Stimulated activated CD8-positive, alpha-beta memory T cell treated with anti-CD3 and anti-CD28 coated beads, Interleukin-4, amount 100 ng/mL, for 24 hours (primary cell): ENCODE measurements around the gene CREB1.
"Not testable (repeated sequence)": the region's sequence is repeated elsewhere in the genome, so short reads cannot be mapped to it uniquely, and the experiment has no call there.

ENCODE experiments used
- DNase-seq: peaks from one replicate; pipeline ENCODE4 v3.0.0-alpha.2; 2020; ENCODE audit warnings: low read depth

Gene CREB1

DNA sequence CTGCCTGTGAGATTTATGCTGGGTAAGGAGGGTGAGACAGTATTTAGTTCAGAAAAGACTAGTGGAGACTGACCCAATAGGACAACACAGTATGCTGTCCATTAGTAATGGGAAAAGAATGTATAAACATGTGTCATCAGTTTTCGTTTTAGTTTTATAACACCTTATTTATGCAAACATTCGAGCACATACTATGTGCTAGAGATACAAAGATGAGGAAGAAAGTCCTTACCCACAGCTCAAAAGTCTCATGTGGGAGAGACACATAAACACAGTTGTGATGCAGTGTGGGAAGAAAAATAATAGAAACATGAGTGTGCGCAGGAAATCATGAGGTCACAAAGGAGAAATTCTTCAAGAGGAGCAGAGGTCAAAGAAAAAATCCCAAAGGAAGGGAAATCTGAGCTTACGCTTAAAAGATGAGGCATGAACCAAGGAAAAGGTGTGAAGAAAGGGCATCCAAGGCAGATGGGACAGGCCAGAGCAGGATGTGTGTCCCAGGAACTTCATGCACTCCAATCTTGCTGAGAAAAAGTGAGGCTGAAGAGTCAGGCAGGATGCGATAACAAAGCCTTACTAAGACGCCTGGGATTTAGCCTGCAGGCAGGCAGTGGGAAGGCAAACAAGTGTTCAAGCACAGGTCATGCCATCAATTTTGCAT is 87.4 kb downstream of the CREB1 start:
- DNase-seq: no peak

DNA sequence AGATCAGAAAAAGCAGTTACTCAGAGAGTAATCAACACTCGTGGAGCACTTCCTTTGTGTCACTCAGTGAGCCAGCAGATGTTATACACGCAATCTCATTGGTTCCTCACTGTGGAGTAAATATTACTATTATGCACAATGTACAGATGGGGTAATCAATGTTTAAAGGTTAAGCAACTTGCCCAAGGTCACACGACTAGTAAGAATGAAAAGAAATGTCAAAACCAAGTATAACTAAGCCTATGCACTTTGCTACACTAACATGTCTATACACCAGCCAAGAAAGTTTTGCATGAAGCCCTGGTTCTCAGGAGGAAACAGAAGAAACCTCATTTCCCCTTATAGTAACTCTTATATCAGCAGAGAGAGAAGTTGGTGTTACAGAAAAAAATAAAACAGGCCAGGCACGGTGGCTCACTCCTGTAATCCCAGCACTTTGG is 90.0 kb downstream of the CREB1 start:
- no peak for DNase-seq

DNA sequence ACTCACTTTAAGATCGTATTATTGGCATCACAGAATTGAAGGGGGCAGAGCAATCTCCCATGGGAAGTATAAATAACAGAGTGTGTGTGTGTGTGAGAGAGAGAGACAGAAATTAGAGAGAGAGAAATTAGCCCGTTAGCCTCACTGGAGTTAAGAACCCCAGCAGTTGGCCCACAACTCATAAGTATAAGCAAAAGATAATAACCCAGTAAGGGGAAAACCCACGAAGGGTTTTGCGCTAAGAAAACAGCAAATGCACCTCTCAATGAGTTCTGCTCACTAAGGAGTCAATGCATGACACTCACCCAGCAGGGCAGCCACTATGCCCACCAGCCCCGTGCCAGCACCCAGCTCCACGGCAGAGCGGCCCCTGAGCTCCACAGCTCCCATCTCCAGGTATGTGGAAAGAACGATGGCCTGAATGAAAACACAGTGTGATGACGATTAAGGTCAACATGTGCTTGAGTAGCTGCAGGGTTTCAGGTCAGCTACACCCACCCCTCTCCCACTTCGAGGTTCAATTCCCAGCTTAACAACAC is 91.8 kb downstream of the CREB1 start:
- DNase-seq: no peak

DNA sequence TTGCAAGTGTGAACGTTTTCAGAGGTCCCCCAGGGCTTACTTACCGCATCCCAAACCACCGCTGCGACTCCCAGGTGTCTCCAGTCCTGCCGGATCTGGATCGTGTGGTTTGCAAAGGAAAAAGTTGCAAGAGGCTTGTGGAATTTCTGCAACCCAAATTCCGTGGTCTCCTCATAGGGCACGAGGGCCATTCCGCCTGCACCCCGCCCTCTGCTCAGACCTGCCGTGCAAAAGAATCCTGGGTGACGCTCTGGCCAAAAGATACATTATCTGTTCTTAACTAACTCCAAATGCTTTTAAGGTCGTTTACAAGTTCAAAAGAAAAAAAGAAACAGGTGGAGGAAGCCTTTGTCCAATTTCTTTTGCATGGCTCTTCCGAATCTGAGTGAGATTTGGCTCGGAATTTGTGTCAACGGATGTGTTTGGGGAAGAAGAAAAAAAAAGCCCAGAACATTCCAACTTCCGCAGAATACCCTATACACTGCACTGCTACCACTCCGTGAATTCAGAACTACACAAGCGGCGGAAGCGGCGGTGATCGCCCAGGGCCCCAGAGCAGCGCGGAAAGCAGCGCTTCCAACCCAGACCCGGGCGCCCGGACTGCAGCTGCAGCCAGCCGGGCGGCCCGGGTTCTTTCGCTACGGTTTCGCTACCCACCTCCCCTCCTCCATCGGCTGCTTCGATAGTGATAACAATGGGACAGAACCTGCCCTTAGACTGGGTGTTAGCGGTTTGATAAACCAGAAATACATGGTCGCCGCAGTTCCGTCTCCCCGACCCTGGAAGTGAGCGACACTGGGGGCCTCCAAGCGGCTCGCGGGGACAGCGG is 94.6 kb downstream of the CREB1 start:
- peak; percentile 56 for DNase-seq

DNA sequence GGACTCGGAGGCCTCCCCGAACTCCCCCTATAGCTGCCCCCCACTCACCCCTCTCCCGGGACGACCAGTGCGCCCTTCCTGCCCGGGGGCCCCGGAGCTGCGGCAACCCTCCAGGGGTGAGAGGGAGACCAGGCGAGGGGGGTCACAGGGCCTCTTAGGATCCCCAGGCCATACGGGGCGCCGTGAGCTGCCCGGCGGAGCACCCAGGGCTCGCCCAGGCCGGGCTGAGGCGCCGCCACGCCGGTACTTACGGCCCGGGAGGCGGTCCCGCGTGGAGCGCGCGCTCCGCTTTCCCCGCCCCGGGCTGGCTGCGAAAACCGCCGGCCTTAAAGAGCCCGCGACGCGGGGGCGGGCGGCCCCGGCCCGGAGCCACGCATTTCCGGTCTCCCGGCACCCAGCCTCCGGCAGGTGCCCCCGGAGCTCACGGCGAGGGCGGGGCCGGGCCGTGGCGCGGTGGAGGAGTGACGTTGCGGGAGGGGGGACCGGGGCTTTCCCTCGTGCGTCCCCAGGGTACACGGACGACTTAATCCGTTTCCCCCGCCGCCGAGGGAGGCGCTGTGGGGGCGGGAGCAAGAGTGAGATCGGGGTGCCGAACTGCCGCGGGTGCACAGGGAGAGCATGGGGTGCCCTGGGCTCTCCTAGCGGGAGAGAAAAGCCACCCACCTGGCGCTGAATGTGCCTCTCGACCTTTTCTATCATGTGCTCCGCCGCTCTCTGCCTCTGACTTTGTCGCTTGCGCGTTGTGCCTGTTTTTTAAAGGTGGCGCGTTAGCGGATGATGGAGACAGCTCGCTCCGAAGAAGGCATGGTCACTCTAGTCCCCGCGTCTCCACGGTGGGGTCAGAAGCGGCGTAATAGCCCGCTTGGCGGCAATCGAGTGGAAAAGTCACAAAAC is 95.5 kb downstream of the CREB1 start, which contains the start of gene METTL21A:
Gene METTL21A (minus strand): TSS at position 381 of the 894 bp plus-strand sequence. CDS start 1,019 bp downstream, outside the sequence.
- peak; percentile 91 for DNase-seq

DNA sequence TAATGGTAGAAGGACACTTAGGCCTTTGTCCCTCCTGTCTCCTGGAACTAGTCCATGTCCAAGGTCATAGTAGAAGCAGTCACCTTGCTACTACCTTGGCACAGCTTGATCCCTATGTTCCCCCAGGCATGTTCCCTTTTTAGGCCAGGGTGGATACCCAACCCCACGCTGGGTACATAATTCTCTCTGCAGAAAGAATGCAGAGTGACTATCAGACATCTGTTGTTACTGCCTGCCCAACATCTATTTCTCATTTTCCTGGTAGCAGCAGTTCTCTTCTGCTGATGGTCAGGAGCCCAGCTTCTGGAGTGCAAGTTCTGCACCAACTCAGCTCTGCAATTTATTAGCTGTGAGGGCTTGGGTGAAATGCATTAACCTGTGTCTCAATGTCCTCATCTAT is 99.8 kb downstream of the CREB1 start:
- no peak for DNase-seq

DNA sequence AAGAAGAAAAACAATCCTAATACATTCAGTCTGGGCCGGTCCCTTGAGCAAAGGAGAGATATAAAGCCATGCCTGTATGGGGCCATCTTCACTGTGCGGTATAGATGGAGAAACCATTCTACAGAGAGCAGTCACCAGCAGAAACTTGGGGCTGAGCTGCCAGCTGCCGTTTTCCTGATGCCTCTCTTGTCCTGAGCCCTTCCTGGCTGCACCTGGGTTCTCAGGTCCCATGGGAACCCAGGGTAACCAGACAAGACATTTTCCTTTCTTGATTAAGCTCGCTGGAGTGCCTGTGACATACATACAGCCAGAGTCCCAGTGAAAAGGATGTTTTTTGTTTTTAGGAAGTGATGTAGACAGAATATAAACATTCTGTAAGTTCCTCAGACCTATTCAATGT is 100.7 kb downstream of the CREB1 start:
- no peak for DNase-seq

DNA sequence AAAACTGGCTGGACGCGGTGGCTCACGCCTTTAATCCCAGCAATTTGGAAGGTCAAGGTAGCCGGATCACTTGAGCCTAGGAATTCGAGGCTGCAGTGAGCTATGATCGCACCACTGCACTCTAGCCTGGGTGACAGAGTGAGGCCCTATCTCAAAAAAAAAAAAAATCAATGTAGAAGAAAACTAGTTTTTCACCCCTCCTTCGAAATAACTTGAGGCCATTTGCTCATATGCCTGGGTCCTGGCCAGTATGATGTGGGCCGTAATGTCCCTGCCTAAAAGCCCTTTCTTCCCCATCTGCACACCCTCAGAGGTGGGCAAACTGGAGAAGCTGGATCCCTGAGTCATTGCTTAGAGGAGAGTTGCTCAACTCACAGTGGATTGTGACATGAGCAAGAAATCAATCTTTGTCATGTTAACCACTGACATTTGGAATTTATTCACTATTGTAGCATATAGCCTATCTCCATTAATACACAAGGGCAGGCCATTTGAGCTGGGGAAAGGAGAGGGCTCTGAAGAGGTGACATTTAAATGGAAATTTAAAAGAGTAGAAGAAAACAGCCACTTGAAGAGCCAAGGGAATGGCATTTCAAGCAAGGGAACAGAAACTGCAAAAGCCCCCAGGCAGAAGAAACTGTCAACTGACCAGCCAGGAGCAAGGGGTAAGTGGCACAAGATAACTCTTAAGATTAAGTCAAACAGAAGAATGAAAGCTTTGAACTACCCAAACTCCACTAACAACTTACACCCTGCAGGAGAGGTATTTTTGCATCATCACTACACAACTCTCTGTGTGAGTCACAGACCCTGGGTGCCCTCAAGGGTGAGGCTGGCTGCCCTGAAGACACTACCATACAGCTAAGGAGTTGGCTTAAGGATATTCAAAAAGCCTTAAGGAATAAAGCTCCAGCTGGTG is 103.1 kb downstream of the CREB1 start:
- DNase-seq: no peak

DNA sequence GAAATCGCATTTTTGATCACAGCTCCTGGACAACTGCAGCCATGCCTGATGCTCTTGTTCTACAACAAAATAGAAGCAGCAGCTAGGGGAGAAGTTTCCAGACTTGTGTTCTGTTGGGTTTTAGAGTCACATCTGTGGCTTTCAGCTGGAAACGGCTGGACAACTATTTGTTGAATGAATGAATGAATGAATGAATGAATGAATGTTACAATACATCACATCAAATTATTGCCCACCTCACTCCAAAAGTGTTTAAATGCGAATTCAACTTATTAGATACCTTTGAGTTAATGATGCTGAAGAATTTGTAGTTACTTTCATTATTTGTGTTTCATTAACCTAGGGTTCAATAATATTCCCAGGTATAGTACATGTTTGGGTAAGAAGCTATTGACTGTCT is 103.9 kb downstream of the CREB1 start:
- DNase-seq: no peak

DNA sequence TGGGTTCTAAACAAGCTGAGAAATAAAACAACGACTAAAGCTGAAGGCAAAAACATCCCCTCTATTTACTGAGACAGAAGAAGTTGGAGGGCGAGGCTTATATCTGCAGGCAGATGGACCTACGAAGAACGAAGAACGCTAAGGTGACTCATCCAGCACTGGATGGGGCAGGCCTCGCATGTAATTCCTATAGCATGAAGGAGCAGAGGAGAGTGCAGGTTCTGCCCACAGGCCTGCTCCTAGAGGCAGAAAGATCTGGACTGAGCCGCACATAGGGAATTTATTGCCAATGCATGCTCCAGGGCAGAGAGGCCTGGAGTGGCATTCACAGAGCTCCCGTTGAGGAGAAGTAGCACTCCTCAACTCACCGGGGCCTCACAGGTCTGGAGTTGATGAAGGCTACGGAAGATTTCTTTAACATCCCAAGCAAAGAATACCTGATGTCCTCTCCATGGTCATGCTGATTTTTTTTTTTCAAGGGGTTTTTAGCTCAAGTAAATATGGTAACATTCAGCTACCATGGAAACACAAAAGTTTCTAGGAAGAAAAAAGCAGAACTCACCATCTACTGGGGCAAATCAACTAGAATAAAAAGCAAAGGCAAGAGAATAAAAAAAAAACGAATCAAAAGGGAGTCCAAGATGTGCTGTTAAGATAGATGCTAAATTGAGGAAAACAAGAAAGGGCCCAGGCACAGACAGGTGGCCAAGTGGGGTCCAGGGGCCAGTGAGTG is 105.9 kb downstream of the CREB1 start:
- no peak for DNase-seq

DNA sequence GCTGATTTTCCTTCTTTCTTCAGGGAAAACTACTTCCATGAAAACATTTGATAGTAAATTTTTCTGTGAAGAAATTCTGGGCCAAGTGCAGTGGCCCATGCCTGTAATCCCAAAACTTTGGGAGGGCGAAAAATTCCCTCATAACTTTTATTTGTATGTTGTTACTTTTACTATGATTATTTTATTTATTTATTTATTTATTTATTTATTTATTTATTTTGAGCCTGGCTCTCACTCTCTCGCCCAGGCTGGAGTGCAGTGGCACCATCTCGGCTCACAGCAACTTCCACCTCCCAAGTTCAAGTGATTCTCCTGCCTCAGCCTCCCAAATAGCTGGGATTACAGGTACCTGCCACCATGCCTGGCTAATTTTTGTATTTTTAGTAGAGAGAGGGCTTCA is 109.5 kb downstream of the CREB1 start:
- not testable (repeated sequence) for DNase-seq

DNA sequence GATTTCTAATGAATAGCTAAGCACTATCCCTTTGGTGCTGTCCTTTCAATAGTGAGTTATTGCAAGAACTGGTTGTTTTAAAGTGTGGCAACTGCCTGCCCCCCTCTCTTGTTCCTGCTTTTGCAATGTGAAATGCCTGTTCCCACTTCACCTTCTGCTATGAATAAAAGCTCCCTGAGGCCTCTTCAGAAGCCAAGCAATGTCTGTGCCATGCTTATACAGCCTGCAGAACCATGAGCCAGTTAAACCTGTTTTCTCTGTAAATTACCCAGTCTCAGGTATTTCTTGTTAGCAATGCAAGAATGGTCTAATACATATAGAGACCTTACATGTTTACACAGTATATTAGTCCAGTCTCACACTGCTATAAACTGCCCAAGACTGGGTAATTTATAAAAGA is 110.4 kb downstream of the CREB1 start:
- DNase-seq: no peak

DNA sequence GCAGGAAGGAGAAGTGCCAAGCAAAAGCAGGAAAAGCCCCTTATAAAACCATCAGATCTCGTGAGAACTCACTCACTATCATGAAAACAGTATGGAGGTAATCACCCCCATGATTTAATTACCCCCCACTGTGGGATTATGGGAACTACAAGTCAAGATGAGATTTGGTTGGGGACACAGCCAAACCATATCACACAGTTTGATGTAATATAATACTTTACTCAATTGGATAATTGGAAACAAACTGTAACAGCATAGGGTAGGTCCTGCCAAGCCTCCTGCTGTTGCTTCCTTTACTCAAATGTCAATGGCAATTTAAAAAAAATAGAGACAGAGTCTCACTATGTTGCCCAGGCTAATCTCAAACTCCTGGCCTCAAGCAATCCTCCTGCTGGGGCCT is 110.9 kb downstream of the CREB1 start:
- DNase-seq: no peak

DNA sequence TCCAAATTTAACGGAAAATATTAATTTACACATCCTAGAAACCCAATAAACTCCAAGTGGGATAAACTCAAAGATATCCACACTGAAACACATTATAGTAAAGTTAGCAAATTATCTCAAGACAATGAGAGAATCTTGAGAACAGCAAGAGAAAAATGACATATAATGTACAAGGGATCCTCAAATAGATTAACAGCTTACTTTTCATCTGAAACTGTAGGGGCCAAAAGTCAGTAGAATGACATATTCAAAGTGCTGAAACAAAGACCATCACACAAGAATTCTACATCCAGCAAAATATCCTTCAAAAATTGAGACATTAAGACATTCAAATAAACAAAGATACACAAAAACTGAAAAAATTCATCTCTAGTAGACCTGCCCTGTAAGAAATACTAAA is 114.1 kb downstream of the CREB1 start:
- DNase-seq: no peak

DNA sequence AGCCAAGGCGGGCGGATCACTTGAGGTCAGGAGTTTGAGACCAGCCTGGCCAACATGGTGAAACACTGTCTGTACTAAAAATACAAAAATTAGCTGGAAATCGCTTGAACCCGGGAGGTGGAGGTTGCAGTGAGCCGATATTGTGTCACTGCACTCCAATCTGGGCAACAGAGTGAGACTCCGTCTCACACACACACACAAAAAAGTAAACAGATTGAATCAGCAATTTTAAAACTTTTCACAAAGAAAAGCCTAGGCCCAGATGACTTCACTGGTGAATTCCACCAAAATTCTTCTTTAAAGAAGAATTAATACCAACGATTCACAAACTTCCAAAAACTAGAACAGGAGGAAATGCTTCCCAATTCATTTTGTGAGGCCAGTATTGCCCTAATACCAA is 116.8 kb downstream of the CREB1 start:
- not testable (repeated sequence) for DNase-seq
